B cell (primary cell): ENCODE measurements around the gene THSD4. TPM values are rescaled to one million over a fixed set of nuclear protein-coding genes. Genes with fewer than 3 reads are reported as not detected.
"Not testable (repeated sequence)": the region's sequence is repeated elsewhere in the genome, so short reads cannot be mapped to it uniquely, and the experiment has no call there.

Experiments
- ATAC-seq: fragments of 200-7000 bp; cut with Tn5 transposase; one replicate; pipeline ENCODE4 v1.10.0; 2021; ENCODE audit warnings: low read depth, mild to moderate bottlenecking, moderate number of reproducible peaks, moderate library complexity
- CTCF ChIA-PET: fragments of 350-600 bp; sonication (Branson Sonifier 250); formaldehyde crosslinking; loops from one replicate; lab custom pipeline; 2021; ENCODE audit warnings: antibody characterized with exemption, inconsistent platforms; lab: Charles Lee
- POLR2A ChIA-PET: fragments of 350-600 bp; sonication (Branson Sonifier 250); formaldehyde crosslinking; loops from one replicate; lab custom pipeline; 2021; ENCODE audit warnings: antibody characterized with exemption; lab: Charles Lee
- DNase-seq: peaks from one replicate; pipeline ENCODE4 v3.0.0; 2013
- H2AFZ ChIP-seq: 2 replicates; pipeline ENCODE4 v1.6.1; 2012; ENCODE audit warnings: mild to moderate bottlenecking, low read depth, low read length; ENCODE audit not compliant: insufficient read depth, poor library complexity, severe bottlenecking
- H3K27ac ChIP-seq, 2 donors: 1 replicate in 1 of 2; 2 replicates in 1 of 2; pipeline ENCODE4 v1.5.1; 2012 to 2013; ENCODE audit warnings: low read length in 2 of 2, mild to moderate bottlenecking in 2 of 2, moderate library complexity in 1 of 2
- H3K27me3 ChIP-seq, 4 experiments: fragments of 200-600 bp in 1 of 4; sonication (generic) in 1 of 4; replicated peaks in 1 of 4; 1 replicate in 2 of 4; 2 replicates in 2 of 4; pipeline versions ENCODE4 v1.6.1 to v1.7.0; 2013 to 2016; ENCODE audit warnings: low read length in 3 of 4, mild to moderate bottlenecking in 2 of 4, mixed read lengths in 1 of 4, moderate library complexity in 1 of 4; ENCODE audit not compliant: insufficient read depth in 4 of 4, control insufficient read depth in 3 of 4; ENCODE audit errors: control extremely low read depth in 1 of 4
- H3K36me3 ChIP-seq, 2 experiments: replicated peaks in 1 of 2; 1 replicate in 1 of 2; 2 replicates in 1 of 2; pipeline versions ENCODE4 v1.6.1 to v1.7.1; 2013; ENCODE audit warnings: low read length in 1 of 2; ENCODE audit not compliant: insufficient read depth in 2 of 2, control insufficient read depth in 1 of 2; ENCODE audit errors: control extremely low read depth in 1 of 2, extremely low read depth in 1 of 2
- H3K4me1 ChIP-seq, 2 donors: fragments of 200-600 bp in 1 of 2; sonication (generic) in 1 of 2; 1 replicate in 1 of 2; 2 replicates in 1 of 2; pipeline versions ENCODE4 v1.5.1 to v1.6.1; 2013 to 2017; ENCODE audit warnings: low read length in 2 of 2; ENCODE audit not compliant: control insufficient read depth in 2 of 2, insufficient read depth in 2 of 2
- H3K4me2 ChIP-seq: replicated peaks from 2 replicates; pipeline ENCODE3; 2012; ENCODE audit warnings: mild to moderate bottlenecking, low read depth, low read length; ENCODE audit not compliant: poor library complexity, severe bottlenecking
- H3K4me3 ChIP-seq, 5 experiments: fragments of 200-600 bp in 1 of 5; sonication (generic) in 1 of 5; 1 replicate in 3 of 5; 2 replicates in 2 of 5; pipeline versions ENCODE4 v1.5.1 to v1.7.0; 2011 to 2016; ENCODE audit warnings: low read length in 4 of 5, mild to moderate bottlenecking in 4 of 5, low read depth in 2 of 5, control low read depth in 1 of 5, moderate library complexity in 1 of 5; ENCODE audit not compliant: insufficient read depth in 1 of 5; ENCODE audit errors: control extremely low read depth in 1 of 5, extremely low read depth in 1 of 5
- H3K79me2 ChIP-seq: fragments of 200-600 bp; sonication (generic); one replicate; pipeline ENCODE4 v1.6.0; 2016; ENCODE audit warnings: low read length; ENCODE audit not compliant: control insufficient read depth, insufficient read depth
- H3K9ac ChIP-seq: fragments of 200-600 bp; sonication (generic); 2 replicates; pipeline ENCODE4 v1.6.1; 2017; ENCODE audit warnings: mild to moderate bottlenecking, low read length, moderate library complexity
- H3K9me3 ChIP-seq, 3 donors: one replicate each; pipeline versions ENCODE4 v1.6.1 to v1.7.1; 2013; ENCODE audit warnings: low read length in 2 of 3; ENCODE audit not compliant: control insufficient read depth in 2 of 3, insufficient read depth in 1 of 3; ENCODE audit errors: control extremely low read depth in 1 of 3
- H4K20me1 ChIP-seq: 2 replicates; pipeline ENCODE4 v1.6.0; 2012; ENCODE audit warnings: mild to moderate bottlenecking, low read length; ENCODE audit not compliant: insufficient read depth, control insufficient read depth, poor library complexity, severe bottlenecking
- H3K27ac Mint-ChIP-seq: one replicate; pipeline ENCODE4 v1.8.0; 2021; ENCODE audit warnings: mixed read lengths
- H3K27me3 Mint-ChIP-seq: one replicate; pipeline ENCODE4 v1.8.0; 2021; ENCODE audit warnings: mixed read lengths
- H3K4me1 Mint-ChIP-seq: one replicate; pipeline ENCODE4 v1.8.0; 2021; ENCODE audit warnings: mixed read lengths
- H3K4me3 Mint-ChIP-seq: one replicate; pipeline ENCODE4 v1.8.0; 2021; ENCODE audit warnings: mixed read lengths
- H3K9me3 Mint-ChIP-seq: one replicate; pipeline ENCODE4 v1.8.0; 2022; ENCODE audit warnings: mixed read lengths; ENCODE audit not compliant: insufficient read depth
- EZH2 ChIP-seq: IDR thresholded peaks from 2 replicates; pipeline ENCODE4 v1.6.1; 2012; ENCODE audit warnings: borderline replicate concordance, low read depth, mild to moderate bottlenecking, moderate library complexity, low read length; ENCODE audit not compliant: insufficient read depth, poor library complexity, severe bottlenecking
- WGBS: methylation state at CpG from one replicate; pipeline ENCODE4 v1.1.5; 2013; ENCODE audit warnings: missing lambda C conversion rate; ENCODE audit not compliant: insufficient coverage; 5-methylcytosine and 5-hydroxymethylcytosine counted together
- intact Hi-C: fragments of 100-400 bp; cut with micrococcal nuclease; formaldehyde crosslinking; loops from one replicate; pipeline ENCODE4 v1.10.0; 2022
- polyA plus RNA-seq: library from polyadenylated mRNA; depleted of rRNA; stranded (reverse); fragments of >200 nt; gene quantifications from 2 replicates; pipeline ENCODE4 v1.2.3, GENCODE V29; 2012
- total RNA-seq, 2 donors: library from RNA; stranded (reverse); fragments of 120-200 nt in 1 of 2; gene quantifications; 1 replicate in 1 of 2; 2 replicates in 1 of 2; pipeline versions ENCODE4 v1.2.3 to v1.2.4, GENCODE V29; 2013 to 2022
- TF ChIP-seq, protein P1 (sequence below): fragments of 200-600 bp; IDR thresholded peaks from one replicate; pipeline ENCODE4 v1.8.0; 2022; ENCODE audit warnings: antibody characterized with exemption, mild to moderate bottlenecking

The THSD4 gene
- total and polyA plus RNA-seq, 2 donors (not counting 1 experiment from before 2014, with no cell fraction given), result not detected

DNA sequence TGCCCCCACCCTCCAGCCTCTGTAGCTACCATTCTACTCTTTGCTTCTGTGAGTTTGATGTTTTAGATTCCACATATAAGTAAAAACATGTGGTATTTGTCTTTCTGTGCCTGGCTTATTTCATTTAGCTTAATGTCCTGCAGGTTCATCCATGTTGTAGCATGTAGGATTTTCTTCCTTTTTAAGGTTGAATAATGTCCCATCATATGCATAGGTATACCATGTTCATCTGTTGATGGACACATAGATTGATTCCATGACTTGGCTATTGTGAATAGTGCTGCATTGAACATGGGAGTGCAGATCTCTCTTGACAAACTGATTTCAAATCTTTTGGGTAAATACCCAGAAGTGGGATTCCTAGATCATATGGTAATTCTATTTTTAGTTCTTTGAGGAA lies 11.8 kb downstream of the THSD4 start:
- H3K27ac ChIP-seq, result no peak overlapping the region
- H3K4me3 ChIP-seq, result no peak overlapping the region
- ChIA-PET POLR2A (no interaction called here), CTCF (no interaction called here)
- intact Hi-C loops, result no loop called here
- Mint-ChIP-seq H3K9me3 (no peaks in the 10 kb centered on the region), H3K4me3 (no peak overlapping the region), H3K27me3 (no peaks in the 10 kb centered on the region), H3K4me1 (no peaks in the 10 kb centered on the region), H3K27ac (no peak overlapping the region)
- no peak overlapping the region for H2AFZ ChIP-seq
- no peaks in the 10 kb centered on the region for H4K20me1 ChIP-seq
- no peaks in the 10 kb centered on the region for H3K4me1 ChIP-seq
- TF ChIP-seq, protein P1, sequence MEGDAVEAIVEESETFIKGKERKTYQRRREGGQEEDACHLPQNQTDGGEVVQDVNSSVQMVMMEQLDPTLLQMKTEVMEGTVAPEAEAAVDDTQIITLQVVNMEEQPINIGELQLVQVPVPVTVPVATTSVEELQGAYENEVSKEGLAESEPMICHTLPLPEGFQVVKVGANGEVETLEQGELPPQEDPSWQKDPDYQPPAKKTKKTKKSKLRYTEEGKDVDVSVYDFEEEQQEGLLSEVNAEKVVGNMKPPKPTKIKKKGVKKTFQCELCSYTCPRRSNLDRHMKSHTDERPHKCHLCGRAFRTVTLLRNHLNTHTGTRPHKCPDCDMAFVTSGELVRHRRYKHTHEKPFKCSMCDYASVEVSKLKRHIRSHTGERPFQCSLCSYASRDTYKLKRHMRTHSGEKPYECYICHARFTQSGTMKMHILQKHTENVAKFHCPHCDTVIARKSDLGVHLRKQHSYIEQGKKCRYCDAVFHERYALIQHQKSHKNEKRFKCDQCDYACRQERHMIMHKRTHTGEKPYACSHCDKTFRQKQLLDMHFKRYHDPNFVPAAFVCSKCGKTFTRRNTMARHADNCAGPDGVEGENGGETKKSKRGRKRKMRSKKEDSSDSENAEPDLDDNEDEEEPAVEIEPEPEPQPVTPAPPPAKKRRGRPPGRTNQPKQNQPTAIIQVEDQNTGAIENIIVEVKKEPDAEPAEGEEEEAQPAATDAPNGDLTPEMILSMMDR, result no peak
- TF ChIP-seq EZH2, result no peak
- no peaks in the 10 kb centered on the region for H3K79me2 ChIP-seq
- peaks cover 0 to 8% (median 0%) of the 10 kb centered on the region in 4 experiments for H3K27me3 ChIP-seq
- H3K9me3 ChIP-seq, result no peaks in the 10 kb centered on the region
- DNase-seq, result no peak
- H3K36me3 ChIP-seq, result no peaks in the 10 kb centered on the region
- no peak for ATAC-seq
- H3K4me2 ChIP-seq, result no peak overlapping the region
- no peak overlapping the region for H3K9ac ChIP-seq

DNA sequence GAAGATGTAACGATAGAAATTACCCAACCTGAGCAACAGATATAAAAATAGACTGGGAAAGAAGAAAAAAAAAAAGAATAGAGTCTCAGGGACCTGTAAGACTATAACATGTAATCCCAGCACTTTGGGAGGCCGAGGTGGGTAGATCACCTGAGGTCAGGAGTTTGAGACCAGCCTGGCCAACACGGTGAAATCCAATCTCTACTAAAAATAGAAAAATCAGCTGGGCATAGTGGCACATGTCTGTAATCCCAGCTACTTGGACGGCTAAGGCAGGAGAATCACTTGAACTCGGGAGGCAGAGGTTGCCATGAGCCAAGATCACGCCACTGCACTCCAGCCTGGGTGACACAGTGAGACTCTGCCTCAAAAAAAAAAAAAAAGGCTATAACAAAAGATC lies 12.9 kb downstream of the THSD4 start:
- ATAC-seq, H3K9me3 ChIP-seq, H3K27me3 Mint-ChIP-seq, intact Hi-C loops, H3K9ac ChIP-seq, DNase-seq, H3K4me1 ChIP-seq, CTCF ChIA-PET, H3K4me3 ChIP-seq, H3K79me2 ChIP-seq, H3K27ac ChIP-seq, H3K27me3 ChIP-seq, H3K9me3 Mint-ChIP-seq, POLR2A ChIA-PET, H3K4me3 Mint-ChIP-seq, H3K4me1 Mint-ChIP-seq, H3K27ac Mint-ChIP-seq, H4K20me1 ChIP-seq, H2AFZ ChIP-seq, H3K4me2 ChIP-seq, H3K36me3 ChIP-seq: not testable (repeated sequence)
- WGBS, result 79% methylated on average over 4 of the region's 6 CpGs
